ENCODE data around the gene AUP1. TPM values are rescaled to one million over a fixed set of nuclear protein-coding genes. Genes with fewer than 3 reads are reported as not detected.

AUP1 gene
- total and polyA plus RNA-seq, 9 of the 15 experiments (the other 6 are each of a cell fraction or from before 2014, with no cell fraction given): 70.7 to 245 (median 165) TPM

DNA sequence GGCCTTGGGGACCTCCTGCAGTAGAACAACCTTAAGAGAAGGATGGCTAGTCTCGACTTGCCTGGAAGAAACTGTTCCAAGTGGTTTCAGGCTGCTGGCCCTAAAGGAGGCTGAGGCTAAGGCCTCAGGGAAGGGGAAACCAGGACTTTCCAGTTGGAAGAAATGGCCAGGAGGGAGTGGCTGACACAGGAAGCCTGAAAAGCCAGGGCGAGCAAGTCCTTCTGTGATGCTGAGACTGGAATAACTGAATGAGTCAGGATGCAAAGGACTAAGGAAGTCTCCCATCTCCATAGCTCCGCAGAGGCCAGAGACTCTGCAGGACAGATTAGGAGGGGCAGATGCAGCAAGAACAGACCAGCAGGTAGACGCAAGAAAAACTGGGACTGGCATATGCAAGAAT is 7.6 kb upstream of the AUP1 start:
- POLR2A ChIA-PET: interaction anchor here (4.3 kb wide), 1 partner anchor 7 kb away, joined by 25 read pairs; the partner anchor contains the start of genes AUP1 and HTRA2
- CTCF ChIA-PET (ENCODE audit: low intra/inter-chr PET ratio): no interaction called here
- no TSS peak for BruUV-seq (replicated peaks)
- no peaks in the 10 kb centered on the region for H4K20me1 ChIP-seq (replicated peaks; ENCODE audit: control insufficient read depth, insufficient read depth, low read length)
- DNase-seq (ENCODE audit: extremely low read depth in 1 of 4, low spot score in 3 of 4) (no peak), FAIRE-seq (no peak), ATAC-seq (no peak)
- H3K36me3 ChIP-seq (ENCODE audit: control insufficient read depth, insufficient read depth, low read length): peaks cover 16% of the 10 kb centered on the region
- no peaks in the 10 kb centered on the region for H3K9me1 ChIP-seq (ENCODE audit: control insufficient read depth, insufficient read depth, low read length)
- no peak overlapping the region for H3K4me3 ChIP-seq
- H3K79me2 ChIP-seq (ENCODE audit: control insufficient read depth, insufficient read depth, low read length): peaks cover under 1% of the 10 kb centered on the region; the same call in 1 of the 3 replicates
- no peak overlapping the region for H3K4me2 ChIP-seq (ENCODE audit: insufficient read depth, low read length)
- TF ChIP-seq POLR3G (IDR thresholded peaks at IDR 0.05; ENCODE audit: extremely low read depth, insufficient read length, insufficient replicate concordance) (no peak), KAT8 (IDR thresholded peaks at IDR 0.05; ENCODE audit: low read depth) (no peak), HNRNPH1 (optimal IDR thresholded peaks at IDR 0.05; ENCODE audit: low read depth, low read length) (no peak), FOXP1 (CRISPR knock-in tag; IDR thresholded peaks at IDR 0.05) (no peak), SIRT6 (IDR thresholded peaks at IDR 0.05; ENCODE audit: low read depth, low read length) (no peak), SMARCA4 (IDR thresholded peaks at IDR 0.05) (no peak), ATF1 (CRISPR knock-in tag; IDR thresholded peaks at IDR 0.05) (no peak), ATF1 (tag; IDR thresholded peaks at IDR 0.05) (no peak)
- TF ChIP-seq, protein P1, sequence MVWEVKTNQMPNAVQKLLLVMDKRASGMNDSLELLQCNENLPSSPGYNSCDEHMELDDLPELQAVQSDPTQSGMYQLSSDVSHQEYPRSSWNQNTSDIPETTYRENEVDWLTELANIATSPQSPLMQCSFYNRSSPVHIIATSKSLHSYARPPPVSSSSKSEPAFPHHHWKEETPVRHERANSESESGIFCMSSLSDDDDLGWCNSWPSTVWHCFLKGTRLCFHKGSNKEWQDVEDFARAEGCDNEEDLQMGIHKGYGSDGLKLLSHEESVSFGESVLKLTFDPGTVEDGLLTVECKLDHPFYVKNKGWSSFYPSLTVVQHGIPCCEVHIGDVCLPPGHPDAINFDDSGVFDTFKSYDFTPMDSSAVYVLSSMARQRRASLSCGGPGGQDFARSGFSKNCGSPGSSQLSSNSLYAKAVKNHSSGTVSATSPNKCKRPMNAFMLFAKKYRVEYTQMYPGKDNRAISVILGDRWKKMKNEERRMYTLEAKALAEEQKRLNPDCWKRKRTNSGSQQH (CRISPR knock-in tag; IDR thresholded peaks at IDR 0.05): no peak
- TF ChIP-seq, protein P2, sequence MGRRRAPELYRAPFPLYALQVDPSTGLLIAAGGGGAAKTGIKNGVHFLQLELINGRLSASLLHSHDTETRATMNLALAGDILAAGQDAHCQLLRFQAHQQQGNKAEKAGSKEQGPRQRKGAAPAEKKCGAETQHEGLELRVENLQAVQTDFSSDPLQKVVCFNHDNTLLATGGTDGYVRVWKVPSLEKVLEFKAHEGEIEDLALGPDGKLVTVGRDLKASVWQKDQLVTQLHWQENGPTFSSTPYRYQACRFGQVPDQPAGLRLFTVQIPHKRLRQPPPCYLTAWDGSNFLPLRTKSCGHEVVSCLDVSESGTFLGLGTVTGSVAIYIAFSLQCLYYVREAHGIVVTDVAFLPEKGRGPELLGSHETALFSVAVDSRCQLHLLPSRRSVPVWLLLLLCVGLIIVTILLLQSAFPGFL (CRISPR knock-in tag; IDR thresholded peaks at IDR 0.05): no peak
- no peak overlapping the region for H2AFZ ChIP-seq (ENCODE audit: low read depth, low read length)
- intact Hi-C loops (cut with micrococcal nuclease): no loop called here
- 19% methylated on average over 4 of the region's 4 CpGs for WGBS (ENCODE audit: insufficient coverage, low coverage, missing lambda C conversion rate)
- H3K9ac ChIP-seq (ENCODE audit: insufficient read depth in 1 of 2, low read depth in 2 of 2, low read length in 2 of 2): no peak overlapping the region
- in situ Hi-C loops (cut with MboI): no loop called here
- H3K27me3 ChIP-seq (ENCODE audit: control insufficient read depth in 2 of 2, insufficient read depth in 2 of 2, low read length in 2 of 2): no peaks in the 10 kb centered on the region
- peaks cover 6 to 19% of the 10 kb centered on the region in 2 experiments; a peak in 4 of 5 replicates for H3K4me1 ChIP-seq (replicated peaks in 1 of 2; ENCODE audit: control insufficient read depth in 2 of 2, insufficient read depth in 2 of 2, low read length in 2 of 2)
- H3K27ac ChIP-seq (ENCODE audit: extremely low read depth, low read depth, low read length): no peak overlapping the region
- no peaks in the 10 kb centered on the region for H3K9me3 ChIP-seq (replicated peaks; ENCODE audit: control insufficient read depth, insufficient read depth, low read depth, low read length)

All from K562 (cell line).